Hindlimb muscle (tissue), 1 donor: Measurements from ENCODE around the gene LRMDA. TPM values are rescaled to one million over a fixed set of nuclear protein-coding genes. Genes with fewer than 3 reads are reported as not detected.
"Not testable (repeated sequence)": the region's sequence is repeated elsewhere in the genome, so short reads cannot be mapped to it uniquely, and the experiment has no call there.

Source experiments
- DNase-seq: peaks from one replicate; pipeline ENCODE4 v3.0.0-alpha.2; 2013
- polyA plus RNA-seq: library from polyadenylated mRNA; unstranded; fragments of 120-200 nt; gene quantifications from one replicate; pipeline ENCODE4 v1.2.1, GENCODE V29; 2013; ENCODE audit not compliant: insufficient read length

LRMDA gene
- polyA plus RNA-seq, 1 donor: 6.6 TPM

GRCh38 chr10:75722609-75723008, 291.2 kb downstream of the LRMDA start:
- no peak for DNase-seq

DNA sequence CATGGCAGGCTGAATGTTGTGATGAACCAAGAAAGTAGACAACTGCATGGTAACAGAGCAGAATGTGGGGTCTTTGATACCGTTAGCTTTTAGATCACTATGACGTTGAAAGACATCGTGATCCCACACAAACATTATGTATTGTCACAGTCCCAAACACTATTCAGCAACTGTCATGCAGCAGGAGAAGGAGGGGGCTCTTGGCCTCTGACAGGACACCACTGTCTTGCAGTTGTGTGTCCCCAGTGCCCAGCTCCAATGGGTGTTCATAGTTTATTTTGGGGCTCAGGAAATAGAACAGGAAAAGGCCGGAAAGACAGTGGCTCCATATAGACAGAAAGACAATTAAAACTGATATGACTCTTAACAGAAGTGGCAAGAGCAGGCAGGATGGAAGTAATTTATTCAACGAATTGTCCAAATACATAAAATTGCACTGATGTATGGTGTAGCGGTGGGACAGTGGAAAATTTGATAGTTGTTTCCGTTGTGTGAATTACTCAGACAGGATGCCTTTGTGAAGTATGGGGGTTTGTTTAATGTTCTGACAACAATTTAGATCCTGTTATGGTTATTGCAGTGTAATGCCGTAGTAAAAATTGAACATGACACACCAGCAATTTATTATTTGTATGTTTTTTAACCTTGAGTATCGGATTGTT, 292.0 kb downstream of the LRMDA start:
- no peak for DNase-seq

- DNase-seq: no peak
These were observed 292.6 kb downstream of the LRMDA start for GRCh38 chr10:75724047-75724446.

DNA sequence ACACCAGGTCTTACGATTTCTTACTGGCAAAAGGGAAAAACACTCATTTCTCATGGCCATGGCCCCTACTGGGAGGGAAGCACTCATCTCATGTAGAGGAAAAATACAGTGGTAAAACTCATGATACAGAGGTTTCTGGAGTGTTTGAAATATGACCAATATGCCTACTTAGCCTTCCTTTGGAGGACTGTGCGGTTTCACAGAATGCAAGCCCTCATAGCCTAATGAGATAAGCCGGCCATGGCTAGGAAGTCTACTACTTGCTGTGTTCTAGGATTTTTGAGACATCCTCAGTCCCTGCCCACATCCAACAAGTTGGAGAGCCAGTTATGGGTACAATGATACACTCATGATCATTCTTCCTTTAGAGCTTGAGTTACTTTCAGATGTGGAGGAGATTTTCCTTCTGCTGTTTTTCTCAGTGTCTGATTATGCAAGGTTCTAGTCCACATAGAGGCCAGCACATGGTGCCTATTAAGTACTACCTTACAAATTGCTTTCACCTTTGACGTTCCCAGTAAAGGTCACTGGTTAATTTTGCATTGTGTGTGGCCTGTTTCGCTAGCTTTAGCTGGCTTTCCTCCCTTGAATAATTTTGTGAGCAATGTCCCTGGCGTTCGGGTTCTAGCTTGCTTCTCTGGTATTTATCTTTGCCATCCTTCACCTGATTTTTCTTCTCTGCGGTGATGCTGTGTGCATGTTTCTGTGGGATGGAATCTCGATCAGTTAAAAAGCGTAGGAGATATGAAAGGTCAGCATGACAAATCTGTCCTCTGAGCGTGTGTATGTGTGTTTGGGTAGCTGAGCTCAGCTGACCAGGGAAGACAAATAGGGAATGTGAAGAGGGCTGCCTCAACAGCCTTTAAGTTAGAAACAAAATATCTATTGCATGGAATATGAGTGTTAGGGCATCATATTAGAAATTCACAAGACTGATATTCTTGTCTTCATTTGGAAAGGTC, 295.4 kb downstream of the LRMDA start:
- no peak for DNase-seq

GRCh38 chr10:75730847-75731246, 299.4 kb downstream of the LRMDA start:
- DNase-seq: no peak

DNA sequence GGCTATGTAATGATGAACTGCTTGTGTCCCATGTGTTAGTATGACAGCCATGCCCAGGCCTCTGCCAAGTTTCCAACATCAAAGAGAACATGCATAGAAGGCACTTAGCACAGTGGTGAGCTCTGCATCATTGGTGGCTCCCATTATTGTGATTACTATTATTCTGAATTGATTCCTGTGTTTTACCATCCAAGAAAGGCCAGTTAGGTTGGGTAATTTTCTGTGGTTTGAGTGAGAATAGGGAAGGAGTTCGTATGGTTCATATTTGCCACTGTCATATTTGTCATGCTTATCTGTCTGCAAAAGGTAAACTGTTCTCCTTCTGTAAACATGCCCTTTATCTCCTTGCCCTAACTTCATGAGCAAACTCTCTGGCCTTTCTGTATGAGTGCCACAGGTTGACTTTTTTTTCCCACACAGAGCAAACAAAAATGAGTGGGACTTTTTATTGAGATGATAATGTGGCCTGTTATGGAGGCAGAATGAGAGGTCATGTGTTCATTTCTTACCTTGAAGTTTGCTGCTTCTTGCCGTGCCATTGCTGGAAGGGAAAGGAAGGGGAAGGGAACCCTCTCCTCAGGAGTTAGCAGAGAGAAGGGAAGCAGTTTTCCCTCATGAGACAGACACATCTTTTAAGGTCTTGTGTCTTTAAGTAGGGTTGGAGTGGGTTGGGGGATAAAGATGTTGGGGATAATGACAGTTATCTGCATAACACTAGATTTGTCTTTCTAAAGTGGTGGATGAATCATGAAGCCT, 301.9 kb downstream of the LRMDA start:
- DNase-seq: no peak

GRCh38 chr10:75736151-75736640, 304.8 kb downstream of the LRMDA start:
- no peak for DNase-seq

GRCh38 chr10:75736889-75737579, 305.6 kb downstream of the LRMDA start:
- no peak for DNase-seq

- DNase-seq: no peak
These were observed 306.1 kb downstream of the LRMDA start for GRCh38 chr10:75737580-75737949.

DNA sequence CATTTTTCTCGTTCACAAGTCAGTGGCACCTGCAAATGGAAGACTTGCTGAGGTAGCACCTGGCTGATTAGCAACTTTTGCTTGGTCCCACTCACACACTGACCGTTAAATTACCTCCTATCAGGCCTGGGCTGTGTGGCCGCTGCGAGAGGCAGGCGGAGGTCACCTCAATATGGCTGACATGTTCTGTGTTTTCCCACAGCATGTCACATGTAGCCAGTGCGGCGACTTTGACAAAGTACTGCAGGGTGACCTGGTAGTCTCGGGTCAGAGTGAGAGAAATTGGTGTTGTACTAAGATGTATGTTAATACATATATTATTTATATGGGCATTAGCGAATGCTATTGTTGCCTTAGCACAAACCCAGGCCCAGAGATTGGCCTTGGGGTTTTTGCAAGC, 307.5 kb downstream of the LRMDA start:
- no peak for DNase-seq

GRCh38 chr10:75739414-75740143, 308.2 kb downstream of the LRMDA start:
- DNase-seq: no peak

- no peak for DNase-seq
These were observed 309.1 kb downstream of the LRMDA start for GRCh38 chr10:75740541-75740940.

GRCh38 chr10:75742355-75742754, 310.9 kb downstream of the LRMDA start:
- no peak for DNase-seq

GRCh38 chr10:75743291-75743778, 311.9 kb downstream of the LRMDA start:
- no peak for DNase-seq

DNA sequence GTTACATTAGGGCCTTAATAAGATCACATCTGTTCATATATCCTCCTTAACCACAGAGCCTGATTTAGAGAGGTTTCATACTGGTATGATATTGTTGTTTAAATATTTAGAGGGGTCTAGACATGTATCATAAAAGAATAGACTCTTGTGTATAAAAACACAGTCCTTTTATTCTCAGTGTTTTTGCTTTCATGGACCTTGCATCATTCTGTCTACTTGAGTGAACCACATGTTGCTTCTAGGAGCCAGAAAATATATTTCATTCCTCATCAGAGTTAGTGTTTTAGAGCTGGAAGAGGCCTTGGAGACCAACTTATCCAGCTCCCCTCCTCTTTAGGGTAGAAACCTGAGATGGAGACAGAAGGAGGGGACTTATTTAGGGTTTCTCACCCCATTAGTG, 312.8 kb downstream of the LRMDA start:
- DNase-seq: no peak

DNA sequence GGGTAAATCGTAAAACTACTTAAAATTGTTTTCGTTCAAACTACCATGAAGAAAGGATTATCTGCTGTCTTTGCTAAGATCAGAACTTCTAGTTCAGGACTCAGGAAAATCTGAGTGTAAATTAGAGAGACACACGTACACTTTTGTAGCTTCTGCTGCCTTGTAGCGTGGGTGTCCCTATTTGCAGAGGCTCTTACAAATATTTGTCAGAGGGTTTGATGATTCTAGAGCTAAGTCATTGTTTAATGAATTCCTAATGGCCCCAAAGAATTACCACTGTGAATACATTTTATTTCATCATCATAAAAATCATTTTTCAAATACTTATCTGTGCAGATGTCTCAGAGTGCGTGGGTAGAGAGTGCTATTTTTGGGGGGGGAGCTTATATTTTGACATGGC, 314.9 kb downstream of the LRMDA start:
- DNase-seq: no peak

GRCh38 chr10:75750093-75750875, 318.9 kb downstream of the LRMDA start:
- not testable (repeated sequence) for DNase-seq

DNA sequence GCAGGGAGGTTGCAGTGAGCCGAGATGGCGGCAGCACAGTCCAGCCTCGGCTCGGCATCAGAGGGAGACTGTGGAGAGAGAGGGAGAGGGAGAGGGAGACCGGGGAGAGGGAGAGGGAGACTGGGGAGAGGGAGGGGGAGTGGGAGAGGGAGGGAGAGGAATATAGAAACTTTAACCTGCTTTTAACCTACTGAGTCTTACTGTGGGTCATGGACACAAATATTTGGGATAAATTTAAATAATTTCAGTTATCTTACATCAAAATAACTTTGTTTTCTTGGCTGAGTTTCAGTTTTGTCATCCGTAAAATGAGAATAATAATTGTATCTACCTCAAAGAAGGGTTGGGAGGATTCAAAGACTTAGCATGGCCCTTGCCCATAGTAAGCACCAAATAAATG, 319.8 kb downstream of the LRMDA start:
- DNase-seq: no peak

- no peak for DNase-seq
These were observed 322.2 kb downstream of the LRMDA start for GRCh38 chr10:75753621-75754020.

DNA sequence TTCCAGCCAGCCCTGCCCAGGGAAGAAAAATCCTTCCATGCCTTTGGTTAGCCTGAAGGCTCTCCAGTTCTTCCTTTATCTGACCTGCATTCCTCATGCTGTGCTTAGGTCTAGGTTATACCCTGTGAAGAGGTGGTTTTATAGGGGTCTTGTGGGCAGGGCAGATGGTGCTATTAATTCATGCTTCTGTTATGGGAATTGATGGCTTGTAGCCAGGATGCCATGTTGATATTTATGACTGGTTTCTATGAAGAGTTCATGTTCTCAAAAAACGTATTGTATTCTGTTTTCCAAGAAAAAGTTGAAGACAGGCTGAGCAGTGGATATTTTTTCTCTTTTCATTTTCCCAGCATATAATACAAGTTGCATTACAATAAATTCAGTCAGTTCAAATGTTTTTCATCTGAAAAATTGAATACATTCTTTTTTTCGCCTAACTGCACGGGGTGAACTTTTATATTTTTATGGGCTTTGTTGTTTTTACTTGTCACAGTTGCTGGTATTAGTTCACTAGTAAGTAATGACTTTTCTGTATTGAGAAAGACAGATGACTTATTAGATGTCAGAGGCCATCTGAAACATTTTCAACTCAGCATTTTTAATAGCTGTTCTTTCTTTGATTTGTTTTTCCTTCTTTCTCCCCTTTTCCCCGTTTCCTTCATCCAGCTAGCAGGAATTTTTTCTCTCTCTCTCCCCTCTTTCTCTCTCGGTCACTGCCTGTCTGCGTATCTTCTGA, 322.8 kb downstream of the LRMDA start:
- no peak for DNase-seq
